Left ventricle myocardium inferior (tissue), 1 donor: ENCODE data around the gene NOL4L. TPM values are rescaled to one million over a fixed set of nuclear protein-coding genes. Genes with fewer than 3 reads are reported as not detected.
"Not testable (repeated sequence)": the region's sequence is repeated elsewhere in the genome, so short reads cannot be mapped to it uniquely, and the experiment has no call there.

Experiments
- DNase-seq: peaks from one replicate; pipeline ENCODE4 v3.0.0-alpha.2; 2020
- H3K27ac ChIP-seq: fragments of 200-600 bp; replicated peaks from 2 replicates; pipeline ENCODE4 v1.8.0; 2021
- H3K27me3 ChIP-seq: fragments of 200-600 bp; 2 replicates; pipeline ENCODE4 v1.8.0; 2021; ENCODE audit warnings: low read depth
- H3K36me3 ChIP-seq: fragments of 200-600 bp; 2 replicates; pipeline ENCODE4 v1.8.0; 2021
- H3K4me1 ChIP-seq: fragments of 200-600 bp; 2 replicates; pipeline ENCODE4 v1.8.0; 2021
- H3K4me3 ChIP-seq: fragments of 200-600 bp; 2 replicates; pipeline ENCODE4 v1.8.0; 2021; ENCODE audit warnings: mild to moderate bottlenecking, moderate library complexity
- H3K9me3 ChIP-seq: fragments of 200-600 bp; replicated peaks from 2 replicates; pipeline ENCODE4 v1.8.0; 2021
- CTCF ChIP-seq: fragments of 200-600 bp; IDR thresholded peaks from 2 replicates; pipeline ENCODE4 v1.8.0; 2021; ENCODE audit warnings: antibody characterized with exemption, mild to moderate bottlenecking, borderline replicate concordance
- intact Hi-C: fragments of 100-400 bp; cut with micrococcal nuclease; formaldehyde crosslinking; loops from one replicate; pipeline ENCODE4 v1.11.0; 2022
- total RNA-seq: library from RNA; stranded (reverse); fragmentation: NEBNext Ultra II Directional; extraction: Animal tissue kit (Norgen Biotek cat#: 25700); gene quantifications from one replicate; pipeline ENCODE4 v1.2.1, GENCODE V29; 2021
- donor health status: DM: no; HTN: yes; CAD: no; lungs with severe emphysema.

Gene NOL4L
- total RNA-seq, 1 donor from 2014 or later, result 5.6 TPM

GRCh38 chr20:32495949-32496348 is 89.2 kb downstream of the NOL4L start:
- TF ChIP-seq CTCF, result no peak
- no peak for DNase-seq

GRCh38 chr20:32495217-32495565 is 89.9 kb downstream of the NOL4L start:
- TF ChIP-seq CTCF, result no peak
- intact Hi-C loops, result no loop called here
- no peak for DNase-seq

More at GRCh38 chr20:32495949-32496348, 89.2 kb downstream of the NOL4L start:
- Histone ChIP-seq H3K27ac (no peak overlapping the region), H3K4me1 (peaks cover 16% of the 10 kb centered on the region), H3K4me3 (no peak overlapping the region), H3K27me3 (no peaks in the 10 kb centered on the region), H3K36me3 (no peaks in the 10 kb centered on the region), H3K9me3 (no peaks in the 10 kb centered on the region)
- intact Hi-C loops, result no loop called here

GRCh38 chr20:32494483-32495216 is 90.5 kb downstream of the NOL4L start:
- no peak for DNase-seq
- Histone ChIP-seq H3K27me3 (no peaks in the 10 kb centered on the region), H3K9me3 (no peaks in the 10 kb centered on the region), H3K4me3 (no peak overlapping the region), H3K4me1 (peaks cover 16% of the 10 kb centered on the region), H3K27ac (no peak overlapping the region), H3K36me3 (no peaks in the 10 kb centered on the region)
- intact Hi-C loops, result no loop called here
- no peak for TF ChIP-seq CTCF

More at GRCh38 chr20:32495217-32495565, 89.9 kb downstream of the NOL4L start:
- peaks cover 16% of the 10 kb centered on the region for H3K4me1 ChIP-seq
- H3K9me3 ChIP-seq, result no peaks in the 10 kb centered on the region
- no peak overlapping the region for H3K4me3 ChIP-seq
- H3K27ac ChIP-seq, result no peak overlapping the region
- H3K36me3 ChIP-seq, result no peaks in the 10 kb centered on the region
- H3K27me3 ChIP-seq, result no peaks in the 10 kb centered on the region

- Histone ChIP-seq H3K9me3 (no peaks in the 10 kb centered on the region), H3K27me3 (no peaks in the 10 kb centered on the region), H3K36me3 (no peaks in the 10 kb centered on the region), H3K27ac (no peak overlapping the region), H3K4me1 (peaks cover 14% of the 10 kb centered on the region), H3K4me3 (no peak overlapping the region)
- intact Hi-C loops, result no loop called here
- no peak for TF ChIP-seq CTCF
- peak; percentile 9 for DNase-seq
Observed at GRCh38 chr20:32493356-32493755, 91.8 kb downstream of the NOL4L start.

- DNase-seq, intact Hi-C loops, H3K4me1 ChIP-seq: not testable (repeated sequence)
Observed at GRCh38 chr20:32491764-32492151, 93.4 kb downstream of the NOL4L start.

GRCh38 chr20:32490942-32491763 is 94.0 kb downstream of the NOL4L start:
- intact Hi-C loops, result no loop called here
- Histone ChIP-seq H3K27ac (no peak overlapping the region), H3K4me3 (no peak overlapping the region), H3K4me1 (no peaks in the 10 kb centered on the region), H3K27me3 (no peaks in the 10 kb centered on the region), H3K9me3 (no peaks in the 10 kb centered on the region), H3K36me3 (no peaks in the 10 kb centered on the region)
- TF ChIP-seq CTCF, result no peak
- peak; percentile 8 for DNase-seq

More at GRCh38 chr20:32491764-32492151, 93.4 kb downstream of the NOL4L start:
- not testable (repeated sequence) for H3K4me3 ChIP-seq, H3K27me3 ChIP-seq, H3K36me3 ChIP-seq, H3K27ac ChIP-seq, H3K9me3 ChIP-seq
